ENCODE measurements around the gene PTPRD.

PTPRD gene

DNA sequence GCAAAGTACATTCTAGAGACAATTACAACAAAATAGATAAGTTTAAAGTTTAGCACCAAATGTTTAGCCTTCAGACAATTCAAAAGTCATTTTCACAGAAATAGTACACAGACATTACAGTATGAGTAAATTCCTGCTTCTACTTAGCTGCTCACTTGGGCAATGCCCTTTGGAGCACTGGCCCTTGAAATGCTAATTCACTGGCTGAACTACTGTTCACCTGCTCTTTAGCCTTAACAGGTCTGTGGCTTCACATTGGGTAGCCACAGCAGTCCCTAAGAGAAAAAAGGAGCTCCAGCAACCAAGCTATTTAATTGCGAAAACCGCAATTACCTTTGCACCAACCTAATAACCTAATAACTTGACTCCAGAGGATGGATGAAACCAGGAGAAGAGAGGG is 1897.0 kb downstream of the PTPRD start:
- TF ChIP-seq, protein P1, sequence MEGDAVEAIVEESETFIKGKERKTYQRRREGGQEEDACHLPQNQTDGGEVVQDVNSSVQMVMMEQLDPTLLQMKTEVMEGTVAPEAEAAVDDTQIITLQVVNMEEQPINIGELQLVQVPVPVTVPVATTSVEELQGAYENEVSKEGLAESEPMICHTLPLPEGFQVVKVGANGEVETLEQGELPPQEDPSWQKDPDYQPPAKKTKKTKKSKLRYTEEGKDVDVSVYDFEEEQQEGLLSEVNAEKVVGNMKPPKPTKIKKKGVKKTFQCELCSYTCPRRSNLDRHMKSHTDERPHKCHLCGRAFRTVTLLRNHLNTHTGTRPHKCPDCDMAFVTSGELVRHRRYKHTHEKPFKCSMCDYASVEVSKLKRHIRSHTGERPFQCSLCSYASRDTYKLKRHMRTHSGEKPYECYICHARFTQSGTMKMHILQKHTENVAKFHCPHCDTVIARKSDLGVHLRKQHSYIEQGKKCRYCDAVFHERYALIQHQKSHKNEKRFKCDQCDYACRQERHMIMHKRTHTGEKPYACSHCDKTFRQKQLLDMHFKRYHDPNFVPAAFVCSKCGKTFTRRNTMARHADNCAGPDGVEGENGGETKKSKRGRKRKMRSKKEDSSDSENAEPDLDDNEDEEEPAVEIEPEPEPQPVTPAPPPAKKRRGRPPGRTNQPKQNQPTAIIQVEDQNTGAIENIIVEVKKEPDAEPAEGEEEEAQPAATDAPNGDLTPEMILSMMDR (IDR thresholded peaks at IDR 0.05; ENCODE audit: low read depth, low read length, missing control alignments): no peak
- H3K4me3 ChIP-seq (replicated peaks; ENCODE audit: low read depth, low read length): no peak overlapping the region
- DNase-seq (ENCODE audit: extremely low read depth, low read depth): no peak

DNA sequence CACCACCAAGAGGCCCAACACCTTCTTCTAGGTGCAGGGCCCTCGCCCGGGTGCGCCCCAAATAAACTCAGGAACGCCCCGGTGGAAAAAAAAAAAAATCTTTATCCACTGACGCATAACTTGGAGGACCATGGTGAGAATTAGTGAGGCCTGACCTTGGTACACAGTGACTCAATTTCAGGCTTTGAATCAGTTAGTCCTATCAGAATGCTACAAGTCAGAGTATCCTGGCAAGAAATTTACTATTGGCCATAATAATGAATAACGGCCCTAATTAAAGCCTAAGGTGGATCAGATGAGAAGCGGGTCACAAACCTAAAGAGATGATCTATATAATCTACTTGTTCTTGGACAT is 1899.0 kb downstream of the PTPRD start:
- TF ChIP-seq, protein P1 (IDR thresholded peaks at IDR 0.05; ENCODE audit: low read depth, low read length, missing control alignments): no peak
- no peak overlapping the region for H3K4me3 ChIP-seq (replicated peaks; ENCODE audit: low read depth, low read length)
- DNase-seq (ENCODE audit: extremely low read depth, low read depth): no peak

DNA sequence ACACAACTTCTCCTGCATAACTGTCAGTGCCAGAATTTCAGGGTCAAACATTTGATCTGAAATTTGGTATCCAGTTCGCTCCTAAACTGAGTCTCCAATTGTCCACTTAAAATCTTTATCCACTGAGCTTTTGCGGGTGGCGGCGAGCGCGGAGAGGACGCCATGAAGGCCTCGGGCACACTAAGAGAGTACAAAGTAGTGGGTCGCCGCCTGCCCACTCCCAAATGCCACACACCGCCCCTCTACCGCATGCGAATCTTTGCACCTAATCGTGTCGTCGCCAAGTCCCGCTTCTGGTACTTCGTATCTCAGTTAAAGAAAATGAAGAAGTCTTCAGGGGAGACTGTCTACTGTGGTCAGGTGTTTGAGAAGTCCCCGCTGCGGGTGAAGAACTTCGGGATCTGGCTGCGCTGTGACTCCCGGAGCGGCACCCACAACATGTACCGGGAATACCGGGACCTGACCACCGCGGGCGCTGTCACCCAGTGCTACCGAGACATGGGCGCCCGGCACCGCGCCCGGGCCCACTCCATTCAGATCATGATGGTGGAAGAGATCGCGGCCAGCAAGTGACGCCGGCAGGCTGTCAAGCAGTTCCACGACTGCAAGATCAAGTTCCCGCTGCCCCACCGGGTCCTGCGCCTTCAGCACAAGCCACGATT is 1899.5 kb downstream of the PTPRD start:
- TF ChIP-seq, protein P1 (IDR thresholded peaks at IDR 0.05; ENCODE audit: low read depth, low read length, missing control alignments): no peak
- no peak overlapping the region for H3K4me3 ChIP-seq (replicated peaks; ENCODE audit: low read depth, low read length)
- no peak for DNase-seq (ENCODE audit: extremely low read depth, low read depth)

DNA sequence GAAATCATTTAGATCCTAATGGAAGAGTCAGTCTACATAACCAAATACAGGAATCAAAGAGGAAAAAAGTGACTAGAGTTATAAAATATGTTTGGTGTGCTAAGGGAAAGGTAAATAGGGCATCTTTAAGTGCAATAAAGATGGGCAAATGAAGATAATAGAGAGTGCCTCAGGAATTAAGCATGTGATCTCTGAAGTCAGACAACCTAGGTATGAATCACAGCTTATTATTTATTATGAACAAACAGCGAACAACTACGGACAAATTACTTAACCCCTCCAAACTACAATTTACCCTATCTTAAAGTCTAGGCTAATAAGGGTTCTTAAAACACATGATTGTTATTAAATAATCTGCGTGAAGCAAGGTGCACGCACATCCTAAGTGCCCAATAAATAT is 1903.1 kb downstream of the PTPRD start:
- TF ChIP-seq, protein P1 (IDR thresholded peaks at IDR 0.05; ENCODE audit: low read depth, low read length, missing control alignments): no peak
- no peak overlapping the region for H3K4me3 ChIP-seq (replicated peaks; ENCODE audit: low read depth, low read length)
- DNase-seq (ENCODE audit: extremely low read depth, low read depth): no peak

GRCh38 chr9:8708728-8709127 is 1904.1 kb downstream of the PTPRD start:
- no peak for DNase-seq (ENCODE audit: extremely low read depth, low read depth)
- TF ChIP-seq, protein P1 (IDR thresholded peaks at IDR 0.05; ENCODE audit: low read depth, low read length, missing control alignments): no peak
- no peak overlapping the region for H3K4me3 ChIP-seq (replicated peaks; ENCODE audit: low read depth, low read length)

DNA sequence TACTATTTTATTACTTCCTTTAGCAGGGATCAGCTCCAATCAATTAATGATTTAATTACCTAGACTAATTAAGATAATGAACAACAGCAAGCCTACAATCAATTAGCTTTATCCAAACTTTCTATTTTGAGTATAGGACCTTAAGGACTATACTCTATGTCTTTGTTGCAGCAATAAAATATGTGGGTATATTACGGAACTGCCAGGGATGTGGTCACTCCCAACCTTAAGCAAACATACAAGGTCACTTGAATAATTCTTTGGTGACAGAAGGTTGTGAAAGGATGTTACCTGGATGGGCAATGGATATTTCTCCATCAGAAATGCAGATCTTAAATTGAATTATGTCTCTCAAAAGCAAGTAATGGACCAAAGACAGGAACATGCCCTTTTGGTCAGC is 1905.8 kb downstream of the PTPRD start:
- TF ChIP-seq, protein P1 (IDR thresholded peaks at IDR 0.05; ENCODE audit: low read depth, low read length, missing control alignments): no peak
- no peak overlapping the region for H3K4me3 ChIP-seq (replicated peaks; ENCODE audit: low read depth, low read length)
- DNase-seq (ENCODE audit: extremely low read depth, low read depth): no peak

GRCh38 chr9:8706531-8706930 is 1906.3 kb downstream of the PTPRD start:
- DNase-seq (ENCODE audit: extremely low read depth, low read depth): no peak
- TF ChIP-seq, protein P1 (IDR thresholded peaks at IDR 0.05; ENCODE audit: low read depth, low read length, missing control alignments): no peak
- H3K4me3 ChIP-seq (replicated peaks; ENCODE audit: low read depth, low read length): no peak overlapping the region
